Karpas-422 (cell line): Measurements from ENCODE around the gene SYNPR. TPM values are rescaled to one million over a fixed set of nuclear protein-coding genes. Genes with fewer than 3 reads are reported as not detected.

ENCODE experiments used
- DNase-seq: peaks from one replicate; pipeline ENCODE4 v3.0.0-alpha.2; 2015
- H2AFZ ChIP-seq: fragments of 200-600 bp; sonication (generic); 2 replicates; pipeline ENCODE4 v1.6.1; 2014; ENCODE audit warnings: antibody characterized with exemption, low read length, mixed read lengths
- H3K27ac ChIP-seq: fragments of 200-600 bp; sonication (generic); 2 replicates; pipeline ENCODE4 v1.5.1; 2014; ENCODE audit warnings: mild to moderate bottlenecking, low read length, moderate library complexity
- H3K27me3 ChIP-seq: fragments of 200-600 bp; sonication (generic); 2 replicates; pipeline ENCODE4 v1.6.1; 2014; ENCODE audit warnings: low read length, mixed read lengths
- H3K36me3 ChIP-seq: fragments of 200-600 bp; sonication (generic); 2 replicates; pipeline ENCODE4 v1.6.1; 2014; ENCODE audit warnings: low read length, mixed read lengths; ENCODE audit not compliant: insufficient read depth
- H3K4me1 ChIP-seq: fragments of 200-600 bp; sonication (generic); 2 replicates; pipeline ENCODE4 v1.6.1; 2014; ENCODE audit warnings: mild to moderate bottlenecking, low read length, mixed read lengths
- H3K4me2 ChIP-seq: fragments of 200-600 bp; sonication (generic); 2 replicates; pipeline ENCODE4 v1.6.1; 2014; ENCODE audit warnings: low read length, low read depth, mild to moderate bottlenecking; ENCODE audit not compliant: poor library complexity, severe bottlenecking
- H3K4me3 ChIP-seq: fragments of 200-600 bp; sonication (generic); 2 replicates; pipeline ENCODE4 v1.5.1; 2014; ENCODE audit warnings: mild to moderate bottlenecking, antibody characterized with exemption, low read length, mixed read lengths
- H3K79me2 ChIP-seq: fragments of 200-600 bp; sonication (generic); 2 replicates; pipeline ENCODE4 v1.6.1; 2014; ENCODE audit warnings: mild to moderate bottlenecking, low read length, mixed read lengths
- H3K9ac ChIP-seq: fragments of 200-600 bp; sonication (generic); 2 replicates; pipeline ENCODE4 v1.6.0; 2014; ENCODE audit warnings: low read length
- H3K9me2 ChIP-seq: fragments of 200-600 bp; sonication (generic), shearing (Covaris generic); replicated peaks from 2 replicates; pipeline ENCODE4 v1.6.0; 2014; ENCODE audit warnings: mild to moderate bottlenecking, low read length, moderate library complexity; ENCODE audit not compliant: insufficient read depth
- H3K9me3 ChIP-seq: fragments of 300-700, 200-600 bp; sonication (generic); 2 replicates; pipeline ENCODE4 v1.6.1; 2014; ENCODE audit warnings: low read length, mixed read lengths
- H4K20me1 ChIP-seq: fragments of 200-600 bp; sonication (generic); 2 replicates; pipeline ENCODE4 v1.6.1; 2014; ENCODE audit warnings: mild to moderate bottlenecking, antibody characterized with exemption, low read length, low read depth; ENCODE audit not compliant: insufficient read depth
- total RNA-seq: library from RNA; depleted of rRNA; stranded (reverse); fragments of >200 nt; shearing (Covaris generic); gene quantifications from 2 replicates; pipeline ENCODE4 v1.2.3, GENCODE V29; 2014; ENCODE audit warnings: low replicate concordance

Gene SYNPR
- total RNA-seq, 1 experiment from 2014 or later = not detected

DNA sequence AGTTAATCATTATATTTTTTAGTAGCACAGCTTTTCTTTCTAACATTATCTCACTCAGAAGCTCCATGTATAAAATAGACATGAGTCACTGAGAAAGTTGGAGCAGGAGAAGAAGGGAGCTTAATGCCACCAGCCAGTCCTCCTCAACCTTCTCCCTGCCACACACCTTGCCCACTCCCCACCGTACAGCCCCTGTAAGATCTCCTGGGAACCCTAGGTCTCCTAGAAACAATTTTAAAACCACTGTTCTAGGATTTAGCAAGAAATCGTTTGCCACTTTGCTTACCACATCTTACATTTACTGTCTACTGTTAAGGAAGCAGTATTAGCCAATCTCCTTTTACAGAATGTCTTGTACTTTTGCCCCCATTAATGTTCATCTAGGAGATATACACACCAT, 204.2 kb downstream of the SYNPR start:
- Histone ChIP-seq H3K9ac (no peak overlapping the region), H2AFZ (no peak overlapping the region), H4K20me1 (no peaks in the 10 kb centered on the region), H3K4me3 (no peak overlapping the region), H3K9me3 (no peaks in the 10 kb centered on the region), H3K4me2 (no peak overlapping the region), H3K36me3 (no peaks in the 10 kb centered on the region), H3K4me1 (no peaks in the 10 kb centered on the region), H3K27me3 (no peaks in the 10 kb centered on the region), H3K79me2 (no peaks in the 10 kb centered on the region), H3K27ac (no peak overlapping the region), H3K9me2 (no peaks in the 10 kb centered on the region)
- DNase-seq = no peak

DNA sequence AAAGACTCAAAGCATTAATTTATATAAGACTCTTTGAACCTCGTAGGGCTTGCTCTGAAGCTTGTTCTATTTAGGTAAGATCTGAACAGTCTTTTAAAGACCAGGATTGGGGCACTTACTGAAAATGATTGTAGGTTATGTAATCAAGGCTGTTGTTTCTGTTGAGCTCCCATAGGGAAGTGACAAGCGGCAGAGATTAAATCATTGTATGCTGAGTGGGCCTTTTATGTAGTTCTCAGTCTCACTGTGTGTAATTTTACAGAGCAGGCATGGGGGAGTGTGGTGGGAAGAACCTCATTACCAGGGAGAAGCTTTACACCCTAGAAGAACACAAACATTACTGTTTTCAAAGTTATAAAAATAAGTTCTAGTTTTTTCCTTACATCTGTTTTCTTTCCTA, 214.4 kb downstream of the SYNPR start:
- H3K9me3 ChIP-seq = no peaks in the 10 kb centered on the region
- H3K27ac ChIP-seq = no peak overlapping the region
- no peak overlapping the region for H3K9ac ChIP-seq
- no peaks in the 10 kb centered on the region for H3K9me2 ChIP-seq
- no peaks in the 10 kb centered on the region for H3K79me2 ChIP-seq
- H2AFZ ChIP-seq = no peak overlapping the region
- H3K27me3 ChIP-seq = no peaks in the 10 kb centered on the region
- H3K4me2 ChIP-seq = no peak overlapping the region
- no peaks in the 10 kb centered on the region for H3K4me1 ChIP-seq
- no peaks in the 10 kb centered on the region for H3K36me3 ChIP-seq
- no peaks in the 10 kb centered on the region for H4K20me1 ChIP-seq
- H3K4me3 ChIP-seq = no peak overlapping the region
- DNase-seq = no peak

DNA sequence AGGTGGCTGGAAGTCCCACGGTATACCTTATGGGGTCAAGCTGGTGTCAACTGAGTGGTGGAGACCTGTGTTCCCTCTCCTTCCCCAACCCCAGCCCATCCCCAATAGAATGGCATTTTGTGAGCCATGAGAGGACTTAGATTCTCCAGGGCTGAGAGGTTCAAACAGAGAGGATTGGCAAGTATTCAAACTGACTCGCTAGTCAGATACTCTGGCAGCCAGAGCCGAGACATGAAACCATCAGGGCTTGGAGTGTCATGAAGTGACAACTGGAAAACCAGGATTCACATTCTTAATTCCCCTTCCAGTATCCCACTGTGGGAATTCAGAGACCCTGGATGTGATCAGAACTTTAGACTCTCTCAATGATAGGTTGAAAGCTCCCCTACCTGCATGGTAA, 215.0 kb downstream of the SYNPR start:
- DNase-seq = no peak
- H3K9me2 ChIP-seq = no peaks in the 10 kb centered on the region

DNA sequence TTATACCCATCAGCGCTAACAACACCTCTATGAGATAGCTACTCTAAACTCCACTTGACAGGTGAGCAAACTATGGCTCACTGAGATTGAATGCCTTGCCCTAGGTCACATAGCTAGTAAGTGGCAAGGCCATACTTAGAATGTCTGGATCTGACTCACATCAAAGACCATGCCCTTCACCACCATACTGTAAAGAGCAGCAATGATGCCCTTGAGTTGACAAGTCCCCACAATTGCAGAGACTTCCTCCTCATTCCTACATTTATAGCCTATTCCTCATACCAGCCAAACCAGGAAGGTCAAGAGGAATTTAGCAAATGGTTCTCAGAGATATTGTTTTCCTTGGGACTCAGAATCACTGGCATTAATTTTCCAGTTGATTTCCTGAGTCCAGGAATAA, 216.5 kb downstream of the SYNPR start:
- no peak for DNase-seq
- H3K4me1 ChIP-seq = no peaks in the 10 kb centered on the region
- no peaks in the 10 kb centered on the region for H4K20me1 ChIP-seq
- no peak overlapping the region for H3K9ac ChIP-seq
- no peak overlapping the region for H2AFZ ChIP-seq
- H3K79me2 ChIP-seq = no peaks in the 10 kb centered on the region
- no peaks in the 10 kb centered on the region for H3K36me3 ChIP-seq
- H3K4me2 ChIP-seq = no peak overlapping the region
- no peaks in the 10 kb centered on the region for H3K9me2 ChIP-seq
- H3K27me3 ChIP-seq = no peaks in the 10 kb centered on the region
- H3K4me3 ChIP-seq = no peak overlapping the region
- no peak overlapping the region for H3K27ac ChIP-seq
- H3K9me3 ChIP-seq = no peaks in the 10 kb centered on the region

More for the DNA sequence above, 215.0 kb downstream of the SYNPR start:
- Histone ChIP-seq H2AFZ (no peak overlapping the region), H3K4me1 (no peaks in the 10 kb centered on the region), H3K9ac (no peak overlapping the region), H3K4me3 (no peak overlapping the region), H3K4me2 (no peak overlapping the region), H3K79me2 (no peaks in the 10 kb centered on the region), H3K9me3 (no peaks in the 10 kb centered on the region), H4K20me1 (no peaks in the 10 kb centered on the region), H3K36me3 (no peaks in the 10 kb centered on the region), H3K27ac (no peak overlapping the region), H3K27me3 (no peaks in the 10 kb centered on the region)

DNA sequence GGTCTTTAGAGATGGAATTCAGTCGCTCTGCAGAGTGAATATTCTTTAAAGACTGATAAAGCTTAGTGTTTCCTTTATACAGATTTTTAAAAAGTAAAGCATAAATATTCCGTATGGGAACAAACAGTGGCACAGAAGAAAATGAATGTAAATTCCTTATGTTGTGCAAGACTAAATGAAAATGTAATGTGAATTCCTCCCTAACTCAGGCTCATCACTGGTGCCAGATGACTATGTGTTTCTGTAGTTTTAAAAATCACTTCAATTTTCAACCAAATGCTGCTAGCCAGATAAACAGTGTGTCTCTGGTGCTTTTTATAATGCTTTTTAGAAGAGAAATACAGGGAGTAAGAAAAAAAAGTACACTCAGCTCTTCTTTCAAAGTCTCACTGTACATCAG, 219.5 kb downstream of the SYNPR start:
- no peaks in the 10 kb centered on the region for H3K27me3 ChIP-seq
- DNase-seq = no peak

DNA sequence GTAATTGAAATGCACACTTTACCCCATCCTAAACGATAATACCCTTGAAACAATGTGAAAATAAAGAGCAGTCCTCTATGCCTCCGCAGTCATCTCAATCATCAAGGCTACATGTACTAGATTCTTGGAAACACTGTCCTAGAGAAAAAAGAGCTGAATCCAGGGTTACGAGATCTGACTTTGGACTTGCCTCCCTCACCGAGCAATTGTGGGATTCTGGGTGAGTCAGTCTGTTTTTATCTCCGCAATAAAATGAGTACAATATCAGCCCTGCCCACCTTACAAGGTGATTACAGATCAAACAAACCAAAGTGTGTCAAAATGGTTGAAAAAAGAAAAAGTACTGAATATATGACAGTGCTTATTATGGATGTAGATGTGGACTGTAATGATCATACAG, 222.1 kb downstream of the SYNPR start:
- no peak for DNase-seq
- H3K4me1 ChIP-seq = no peaks in the 10 kb centered on the region
- H2AFZ ChIP-seq = no peak overlapping the region
- no peak overlapping the region for H3K4me3 ChIP-seq
- H3K9me2 ChIP-seq = no peaks in the 10 kb centered on the region
- H3K9ac ChIP-seq = no peak overlapping the region
- no peak overlapping the region for H3K27ac ChIP-seq
- H3K4me2 ChIP-seq = no peak overlapping the region
- no peaks in the 10 kb centered on the region for H3K79me2 ChIP-seq
- H3K9me3 ChIP-seq = no peaks in the 10 kb centered on the region
- no peaks in the 10 kb centered on the region for H3K36me3 ChIP-seq
- no peaks in the 10 kb centered on the region for H3K27me3 ChIP-seq
- no peaks in the 10 kb centered on the region for H4K20me1 ChIP-seq

More for the DNA sequence above, 219.5 kb downstream of the SYNPR start:
- H4K20me1 ChIP-seq = no peaks in the 10 kb centered on the region
- no peak overlapping the region for H2AFZ ChIP-seq
- H3K9ac ChIP-seq = no peak overlapping the region
- no peaks in the 10 kb centered on the region for H3K9me3 ChIP-seq
- H3K4me3 ChIP-seq = no peak overlapping the region
- H3K27ac ChIP-seq = no peak overlapping the region
- H3K79me2 ChIP-seq = no peaks in the 10 kb centered on the region
- H3K4me2 ChIP-seq = no peak overlapping the region
- H3K36me3 ChIP-seq = no peaks in the 10 kb centered on the region
- no peaks in the 10 kb centered on the region for H3K4me1 ChIP-seq
- no peaks in the 10 kb centered on the region for H3K9me2 ChIP-seq

DNA sequence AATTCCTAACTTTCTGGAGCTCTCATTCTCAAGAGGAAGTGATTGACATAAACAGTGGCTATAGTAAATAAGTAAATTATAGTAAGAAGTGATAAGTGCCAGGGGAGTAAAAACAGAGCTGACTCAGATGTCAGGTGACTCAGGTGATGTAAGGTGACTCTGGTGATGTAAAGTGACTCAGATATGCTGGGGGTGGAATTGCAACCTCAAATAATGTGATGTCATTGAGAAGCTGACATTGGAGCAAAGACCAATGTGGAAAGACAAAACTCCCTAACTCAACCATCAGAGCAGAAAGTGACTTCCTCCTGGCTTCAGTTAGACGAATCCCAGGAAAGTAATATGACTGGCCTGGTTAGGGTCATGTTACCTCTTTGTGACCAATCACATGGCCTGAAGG, 230.2 kb downstream of the SYNPR start:
- Histone ChIP-seq H3K9me2 (no peaks in the 10 kb centered on the region), H3K4me1 (no peaks in the 10 kb centered on the region), H3K4me3 (no peak overlapping the region), H3K36me3 (no peaks in the 10 kb centered on the region), H3K4me2 (no peak overlapping the region), H2AFZ (no peak overlapping the region), H3K9ac (no peak overlapping the region), H3K9me3 (no peaks in the 10 kb centered on the region), H3K27ac (no peak overlapping the region), H4K20me1 (no peaks in the 10 kb centered on the region), H3K27me3 (no peaks in the 10 kb centered on the region), H3K79me2 (no peaks in the 10 kb centered on the region)
- no peak for DNase-seq

DNA sequence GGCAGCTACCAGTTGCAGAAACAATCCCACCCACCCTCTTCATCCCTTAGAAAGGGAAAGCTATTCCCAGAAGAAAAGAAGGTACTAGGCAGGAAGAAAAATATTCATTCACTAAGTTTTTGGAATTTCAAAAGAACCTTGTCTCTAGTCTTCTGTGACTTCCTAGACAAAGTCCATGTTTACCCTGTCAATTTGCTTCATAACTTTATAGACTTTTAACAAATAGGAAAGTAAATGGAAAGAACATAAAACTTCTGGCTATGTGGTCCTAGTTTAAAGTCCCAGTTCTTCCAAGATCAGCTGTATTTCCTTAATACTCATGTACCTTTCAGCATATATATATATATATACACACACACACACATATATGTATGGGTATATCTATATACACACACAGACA, 230.7 kb downstream of the SYNPR start:
- no peaks in the 10 kb centered on the region for H4K20me1 ChIP-seq
- H3K79me2 ChIP-seq = no peaks in the 10 kb centered on the region
- DNase-seq = no peak
- H2AFZ ChIP-seq = no peak overlapping the region
- no peak overlapping the region for H3K9ac ChIP-seq
- no peak overlapping the region for H3K4me3 ChIP-seq
- H3K4me1 ChIP-seq = no peaks in the 10 kb centered on the region
- H3K9me3 ChIP-seq = no peaks in the 10 kb centered on the region
- H3K27me3 ChIP-seq = no peaks in the 10 kb centered on the region
- no peaks in the 10 kb centered on the region for H3K36me3 ChIP-seq
- no peaks in the 10 kb centered on the region for H3K9me2 ChIP-seq
- no peak overlapping the region for H3K27ac ChIP-seq
- H3K4me2 ChIP-seq = no peak overlapping the region

DNA sequence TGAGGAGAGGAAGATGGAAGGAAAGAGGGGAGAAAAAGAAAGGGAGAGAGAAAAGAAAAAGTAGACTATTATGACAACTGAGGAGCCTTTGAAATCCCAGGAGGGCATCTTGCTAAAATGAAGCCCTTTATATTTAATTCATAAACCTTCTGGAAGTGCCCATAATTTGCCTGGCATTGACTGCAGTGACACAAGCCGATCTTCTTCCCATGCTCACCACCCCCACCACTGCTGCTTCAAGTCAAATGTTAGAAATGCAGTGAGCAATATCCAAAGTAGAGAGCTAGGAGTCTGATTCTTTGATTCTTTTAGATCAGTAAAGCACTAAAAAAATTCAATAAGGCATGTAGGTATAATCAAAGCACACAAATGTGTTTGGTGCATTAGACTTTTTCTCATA, 235.7 kb downstream of the SYNPR start:
- H3K36me3 ChIP-seq = no peaks in the 10 kb centered on the region
- H3K4me3 ChIP-seq = no peak overlapping the region
- no peaks in the 10 kb centered on the region for H3K9me2 ChIP-seq
- no peak overlapping the region for H3K9ac ChIP-seq
- no peaks in the 10 kb centered on the region for H4K20me1 ChIP-seq
- H3K79me2 ChIP-seq = no peaks in the 10 kb centered on the region
- DNase-seq = no peak
- H3K4me1 ChIP-seq = no peaks in the 10 kb centered on the region
- no peak overlapping the region for H3K4me2 ChIP-seq
- H3K9me3 ChIP-seq = no peaks in the 10 kb centered on the region
- H3K27ac ChIP-seq = no peak overlapping the region
- H3K27me3 ChIP-seq = no peaks in the 10 kb centered on the region
- H2AFZ ChIP-seq = no peak overlapping the region
